GM20000 (cell line): Measurements from ENCODE around the gene RNLS.

Experiments
- DNase-seq: peaks from one replicate; pipeline ENCODE4 v3.0.0; 2012; ENCODE audit warnings: low spot score
- TF ChIP-seq, protein P1 (sequence below): IDR thresholded peaks from 2 replicates; pipeline ENCODE4 v1.5.1; 2012; ENCODE audit warnings: mild to moderate bottlenecking, control low read depth; ENCODE audit errors: extremely low read depth, missing control alignments

The RNLS gene

DNA sequence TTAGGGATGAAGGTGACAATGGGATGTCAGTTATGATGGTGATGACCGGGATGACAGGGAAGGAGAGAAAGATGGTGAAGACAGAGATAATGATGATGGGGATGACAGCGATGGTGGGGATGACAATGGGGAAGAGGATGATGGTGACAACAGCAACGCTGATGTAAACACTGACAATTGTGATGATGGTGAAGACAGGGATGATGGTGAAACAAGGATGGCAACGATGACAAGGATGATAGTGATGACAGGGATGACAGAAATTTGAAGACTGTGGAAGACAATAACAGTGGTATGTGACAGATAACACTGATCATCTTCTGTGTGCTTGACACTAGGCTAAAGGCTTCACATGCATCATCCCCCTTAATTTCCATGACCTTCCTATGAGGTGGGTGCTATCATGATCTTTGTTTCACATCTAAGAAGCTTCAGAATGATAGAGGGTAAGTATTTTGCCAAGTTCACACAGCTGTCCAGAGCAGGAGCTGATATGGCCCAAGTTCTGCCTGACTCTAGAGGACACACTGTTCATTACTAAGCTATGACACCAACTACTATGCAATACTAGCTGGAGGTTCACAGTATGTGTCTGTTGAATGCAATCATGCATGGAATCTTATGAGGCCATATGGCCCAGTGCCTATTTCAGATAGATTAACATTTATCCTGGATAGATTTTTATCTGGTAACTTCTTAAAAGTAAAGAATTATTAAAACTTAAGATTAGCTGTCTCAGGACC, 105.6 kb downstream of the RNLS start:
- TF ChIP-seq, protein P1, sequence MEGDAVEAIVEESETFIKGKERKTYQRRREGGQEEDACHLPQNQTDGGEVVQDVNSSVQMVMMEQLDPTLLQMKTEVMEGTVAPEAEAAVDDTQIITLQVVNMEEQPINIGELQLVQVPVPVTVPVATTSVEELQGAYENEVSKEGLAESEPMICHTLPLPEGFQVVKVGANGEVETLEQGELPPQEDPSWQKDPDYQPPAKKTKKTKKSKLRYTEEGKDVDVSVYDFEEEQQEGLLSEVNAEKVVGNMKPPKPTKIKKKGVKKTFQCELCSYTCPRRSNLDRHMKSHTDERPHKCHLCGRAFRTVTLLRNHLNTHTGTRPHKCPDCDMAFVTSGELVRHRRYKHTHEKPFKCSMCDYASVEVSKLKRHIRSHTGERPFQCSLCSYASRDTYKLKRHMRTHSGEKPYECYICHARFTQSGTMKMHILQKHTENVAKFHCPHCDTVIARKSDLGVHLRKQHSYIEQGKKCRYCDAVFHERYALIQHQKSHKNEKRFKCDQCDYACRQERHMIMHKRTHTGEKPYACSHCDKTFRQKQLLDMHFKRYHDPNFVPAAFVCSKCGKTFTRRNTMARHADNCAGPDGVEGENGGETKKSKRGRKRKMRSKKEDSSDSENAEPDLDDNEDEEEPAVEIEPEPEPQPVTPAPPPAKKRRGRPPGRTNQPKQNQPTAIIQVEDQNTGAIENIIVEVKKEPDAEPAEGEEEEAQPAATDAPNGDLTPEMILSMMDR, result no peak
- DNase-seq, result no peak

DNA sequence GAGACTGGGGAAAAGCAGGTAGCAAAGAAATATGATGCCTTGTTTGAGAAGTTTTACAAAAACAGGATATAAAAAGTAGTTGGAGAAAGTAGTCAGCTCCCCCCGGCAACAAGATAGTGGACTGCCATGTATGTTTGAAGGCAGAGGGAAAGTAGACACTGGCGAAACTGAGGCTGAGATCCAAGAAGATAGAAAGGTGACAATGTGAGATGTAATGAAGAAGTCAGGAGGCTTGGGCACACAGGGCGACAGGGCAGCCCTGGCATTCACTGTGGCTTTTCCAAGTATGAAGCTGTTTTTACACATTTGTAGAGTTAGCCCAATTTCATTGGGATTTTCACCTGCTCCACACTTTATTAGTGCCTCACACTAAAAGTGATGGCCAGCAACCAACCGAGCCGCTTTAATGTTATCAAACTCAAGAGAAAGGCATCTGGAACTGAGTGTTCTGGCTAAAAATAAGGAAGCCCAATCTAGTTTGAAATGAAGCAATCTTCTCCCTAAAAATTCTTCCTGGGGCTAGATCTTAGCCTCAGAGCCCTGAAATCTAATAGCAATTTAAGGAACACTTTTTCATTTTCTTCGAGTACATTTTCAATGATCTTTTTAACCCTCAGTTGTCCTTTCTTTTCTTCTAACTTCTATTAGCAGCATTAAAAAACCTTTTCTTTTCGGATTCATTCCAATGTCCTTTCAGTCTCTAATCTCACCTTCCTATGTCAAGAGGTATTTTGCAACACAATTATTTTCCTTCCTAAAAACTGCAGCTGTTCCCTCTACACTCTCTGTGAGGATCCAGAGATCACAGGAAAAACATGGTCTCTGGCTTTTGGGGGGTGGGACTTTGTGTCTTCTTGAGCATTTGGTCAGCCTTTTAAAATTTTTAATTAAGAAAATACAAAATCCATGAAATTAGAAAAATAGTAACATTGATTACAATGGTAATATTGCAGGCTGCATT, 108.0 kb downstream of the RNLS start:
- TF ChIP-seq, protein P1, result no peak
- DNase-seq, result no peak

DNA sequence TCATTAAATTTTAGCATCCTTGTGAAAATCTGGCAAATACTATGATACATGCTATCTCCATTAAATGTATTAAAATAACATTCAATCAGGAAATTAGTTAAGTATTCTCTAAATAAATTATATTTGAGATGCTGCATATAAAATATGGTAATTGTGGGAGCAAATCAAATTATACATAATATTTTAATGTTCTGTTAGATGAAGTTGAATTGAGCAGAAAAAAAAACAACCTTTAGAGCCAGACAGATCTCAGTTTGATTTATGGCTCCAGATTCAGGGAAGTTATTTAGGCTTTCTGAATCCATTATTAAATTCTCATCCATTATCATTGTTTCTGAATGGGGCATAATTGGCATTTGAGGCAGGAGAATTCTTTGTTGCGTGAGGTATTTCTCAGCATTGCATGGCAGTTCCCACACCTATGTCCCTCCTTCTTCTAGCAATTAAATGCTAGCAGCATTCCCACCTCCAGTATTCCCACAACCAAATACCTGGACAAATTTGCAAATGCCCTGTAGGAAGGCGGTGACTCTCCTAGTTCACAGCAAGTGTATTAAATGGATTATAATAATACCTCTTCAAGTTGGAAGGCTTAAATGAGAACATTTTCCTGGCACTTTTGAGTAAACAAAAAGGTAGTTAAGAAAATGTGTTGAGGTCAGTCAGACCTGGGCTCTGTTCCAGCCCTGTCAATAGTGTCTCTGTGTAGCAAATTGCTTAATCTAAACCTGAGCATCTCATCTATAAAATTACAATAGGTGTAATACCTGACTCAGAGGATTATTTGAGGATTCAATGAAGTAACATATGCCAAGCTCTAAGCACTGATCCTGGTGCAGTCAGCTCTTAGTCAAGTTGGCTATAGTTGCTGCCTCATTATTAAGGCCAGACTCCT, 108.9 kb downstream of the RNLS start:
- TF ChIP-seq, protein P1, result no peak
- no peak for DNase-seq

DNA sequence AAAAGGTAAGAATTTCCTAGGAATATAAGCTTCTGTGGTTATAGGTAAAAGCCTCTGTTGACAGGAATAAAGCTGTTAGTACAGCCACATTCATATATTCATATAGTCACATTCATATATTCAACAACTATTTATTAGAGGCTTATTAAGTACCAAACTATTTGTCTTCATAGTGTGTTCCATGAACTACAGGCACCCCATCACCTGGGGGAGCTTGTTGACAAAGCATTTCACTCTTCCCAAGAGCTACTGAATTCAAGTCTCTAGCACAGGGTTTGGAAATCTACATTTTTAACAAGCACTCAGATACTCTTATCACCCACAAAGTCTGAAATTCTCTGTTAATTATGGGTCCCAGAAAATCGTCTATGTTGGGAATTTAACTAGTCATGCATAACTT, 110.6 kb downstream of the RNLS start:
- no peak for DNase-seq
- TF ChIP-seq, protein P1, result no peak

DNA sequence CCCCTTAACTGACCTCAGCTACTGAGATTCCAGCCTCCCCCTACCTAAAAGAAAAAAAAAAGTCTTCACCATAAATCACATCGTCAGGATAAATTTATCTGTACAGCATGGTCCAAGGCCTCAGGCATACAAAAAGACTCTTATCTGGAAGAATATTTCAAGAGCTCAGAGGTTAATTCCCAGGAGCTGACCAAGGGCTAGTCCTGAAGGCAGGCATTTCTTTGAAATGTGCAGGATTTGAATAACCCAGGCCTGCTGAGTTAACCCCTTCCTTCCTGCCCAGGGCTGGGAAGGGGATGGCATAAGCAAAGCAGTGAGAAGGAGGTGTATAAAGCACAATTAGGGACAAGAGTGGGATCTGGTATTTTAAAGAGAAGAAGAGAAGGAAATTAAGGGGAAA, 111.2 kb downstream of the RNLS start:
- no peak for DNase-seq
- TF ChIP-seq, protein P1, result no peak

DNA sequence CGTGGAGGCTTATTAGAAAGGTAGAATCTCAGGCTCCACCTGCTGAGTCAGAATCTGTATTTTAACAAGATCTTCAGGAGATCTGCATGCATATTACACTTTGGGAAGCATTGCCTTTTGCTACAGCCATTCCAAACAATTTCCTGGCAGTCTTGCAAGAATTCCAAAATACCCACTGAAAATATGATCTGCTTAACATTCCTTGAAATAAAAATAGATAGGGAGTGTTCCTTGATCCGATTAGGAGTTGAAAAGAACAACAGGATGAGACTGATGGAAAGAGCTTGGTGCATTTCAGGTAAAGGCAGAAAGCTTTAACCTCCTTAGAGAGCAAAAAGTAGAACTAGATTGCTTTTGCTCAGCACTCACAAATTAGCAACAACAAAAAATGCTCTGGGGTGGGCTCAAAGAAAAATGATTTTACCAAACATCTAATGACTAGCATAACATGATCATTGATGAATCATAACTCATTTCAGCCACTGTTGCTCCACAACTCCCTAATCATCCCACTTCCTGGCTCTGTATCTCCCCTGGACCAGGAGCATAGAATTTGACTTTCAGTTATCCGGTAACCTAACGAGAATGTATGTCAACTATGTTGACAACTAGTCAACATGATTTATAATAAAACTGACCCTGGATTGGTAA, 115.2 kb downstream of the RNLS start:
- TF ChIP-seq, protein P1, result no peak

More for the DNA sequence above, 115.2 kb downstream of the RNLS start:
- no peak for DNase-seq
